HG03196 (cell line): ENCODE results near the gene CDH23.
"Not testable (repeated sequence)": the region's sequence is repeated elsewhere in the genome, so short reads cannot be mapped to it uniquely, and the experiment has no call there.

Experiments
- ATAC-seq: cut with Tn5 transposase; IDR thresholded peaks from one replicate; pipeline ENCODE4 v1.9.1; 2021; ENCODE audit not compliant: unreplicated experiment

Gene CDH23

GRCh38 chr10:71396711-71397295 is at the start of gene CDH23:
CDH23 (plus strand) TSS chr10:71396920; CDS start chr10:71439832, 42,912 bp downstream.
- ATAC-seq: no peak

GRCh38 chr10:71347587-71348395 is 48.9 kb upstream of the CDH23 start:
- no peak for ATAC-seq

GRCh38 chr10:71348850-71349249 is 47.9 kb upstream of the CDH23 start:
- no peak for ATAC-seq

GRCh38 chr10:71349406-71349805 is 47.3 kb upstream of the CDH23 start:
- ATAC-seq: no peak

- ATAC-seq: no peak
Measured at GRCh38 chr10:71351087-71351486, 45.6 kb upstream of the CDH23 start.

- no peak for ATAC-seq
Measured at GRCh38 chr10:71351628-71352319, 44.9 kb upstream of the CDH23 start.

- ATAC-seq: no peak
Measured at GRCh38 chr10:71353639-71354038, 43.1 kb upstream of the CDH23 start.

- no peak for ATAC-seq
Measured at GRCh38 chr10:71354776-71355175, 41.9 kb upstream of the CDH23 start.

- ATAC-seq: no peak
Measured at GRCh38 chr10:71355886-71356285, 40.8 kb upstream of the CDH23 start.

GRCh38 chr10:71357792-71358265 is 38.9 kb upstream of the CDH23 start:
- no peak for ATAC-seq

GRCh38 chr10:71358277-71358676 is 38.4 kb upstream of the CDH23 start:
- no peak for ATAC-seq

- ATAC-seq: not testable (repeated sequence)
Measured at GRCh38 chr10:71358906-71359305, 37.8 kb upstream of the CDH23 start.

- no peak for ATAC-seq
Measured at GRCh38 chr10:71359364-71360046, 37.2 kb upstream of the CDH23 start.

GRCh38 chr10:71360735-71361134 is 36.0 kb upstream of the CDH23 start:
- no peak for ATAC-seq

- ATAC-seq: no peak
Measured at GRCh38 chr10:71361581-71361980, 35.1 kb upstream of the CDH23 start.

GRCh38 chr10:71362141-71362540 is 34.6 kb upstream of the CDH23 start:
- no peak for ATAC-seq

- no peak for ATAC-seq
Measured at GRCh38 chr10:71363936-71364335, 32.8 kb upstream of the CDH23 start.

- ATAC-seq: no peak
Measured at GRCh38 chr10:71365366-71365765, 31.4 kb upstream of the CDH23 start.

GRCh38 chr10:71366690-71367089 is 30.0 kb upstream of the CDH23 start:
- no peak for ATAC-seq

GRCh38 chr10:71367271-71367670 is 29.4 kb upstream of the CDH23 start:
- ATAC-seq: no peak

GRCh38 chr10:71368176-71368575 is 28.5 kb upstream of the CDH23 start:
- ATAC-seq: no peak
